Skin of body (tissue), 2 donors: Measurements from ENCODE around the gene CDK4. TPM values are rescaled to one million over a fixed set of nuclear protein-coding genes. Genes with fewer than 3 reads are reported as not detected.
A peak's percentile ranks its signal among the peaks of the same experiment; 100 is the strongest.

Source experiments
- DNase-seq: peaks from one replicate; lab custom pipeline; 2025; lab: John Stamatoyannopoulos, UW
- total RNA-seq: library from RNA; depleted of rRNA; stranded (reverse); fragments of >200 nt; gene quantifications from one replicate; pipeline ENCODE4 v1.2.3, GENCODE V29; 2014

Gene CDK4
- total RNA-seq, 1 donor from 2014 or later = 69.6 TPM

- DNase-seq = no peak
These were observed 11.3 kb downstream of the CDK4 start for GRCh38 chr12:57740656-57741412.

- DNase-seq = no peak
These were observed 12.1 kb downstream of the CDK4 start for GRCh38 chr12:57739914-57740538.

- DNase-seq = no peak
These were observed 12.7 kb downstream of the CDK4 start for GRCh38 chr12:57739387-57739786.

- DNase-seq = no peak
These were observed 13.4 kb downstream of the CDK4 start, which contains the start of gene AGAP2 for GRCh38 chr12:57738661-57739237. AGAP2 (minus strand) TSS chr12:57738742; CDS start chr12:57738246, 496 bp downstream.

GRCh38 chr12:57737467-57738460 is 14.3 kb downstream of the CDK4 start:
- no peak for DNase-seq

- DNase-seq = no peak
These were observed 15.2 kb downstream of the CDK4 start for GRCh38 chr12:57736741-57737466.

- no peak for DNase-seq
These were observed 16.0 kb downstream of the CDK4 start for GRCh38 chr12:57735952-57736740.

GRCh38 chr12:57735198-57735855 is 16.8 kb downstream of the CDK4 start:
- peak; percentile 37 for DNase-seq

GRCh38 chr12:57734591-57734990 is 17.5 kb downstream of the CDK4 start:
- DNase-seq = no peak

GRCh38 chr12:57733928-57734327 is 18.2 kb downstream of the CDK4 start:
- no peak for DNase-seq

GRCh38 chr12:57732726-57733593 is 19.1 kb downstream of the CDK4 start:
- DNase-seq = no peak

- no peak for DNase-seq
These were observed 19.8 kb downstream of the CDK4 start for GRCh38 chr12:57732270-57732669.

- no peak for DNase-seq
These were observed 20.6 kb downstream of the CDK4 start for GRCh38 chr12:57731411-57732080.

GRCh38 chr12:57730336-57731067 is 21.6 kb downstream of the CDK4 start:
- no peak for DNase-seq

GRCh38 chr12:57729321-57729844 is 22.7 kb downstream of the CDK4 start:
- no peak for DNase-seq

GRCh38 chr12:57727758-57728395 is 24.2 kb downstream of the CDK4 start:
- DNase-seq = no peak
